Testis (tissue), 2 donors: Measurements from ENCODE around the gene NELFCD.
"Not testable (repeated sequence)": the region's sequence is repeated elsewhere in the genome, so short reads cannot be mapped to it uniquely, and the experiment has no call there.

Experiments
- CTCF ChIP-seq, 3 experiments: fragments of 450-650 bp in 2 of 3; fragments of 200-600 bp in 1 of 3; sonication (generic) in 1 of 3; IDR thresholded peaks; one replicate each; pipeline ENCODE4 v1.5.1; 2016 to 2019; ENCODE audit warnings: antibody characterized with exemption in 3 of 3, mild to moderate bottlenecking in 2 of 3, moderate library complexity in 1 of 3
- POLR2A ChIP-seq: fragments of 450-650 bp; IDR thresholded peaks from one replicate; pipeline ENCODE4 v1.6.1; 2017; ENCODE audit warnings: antibody characterized with exemption, mild to moderate bottlenecking, moderate library complexity

- TF ChIP-seq POLR2A; CTCF (IDR thresholded peaks at IDR 0.05): not testable (repeated sequence)
These were observed 30.8 kb downstream of the NELFCD start for GRCh38 chr20:59011874-59012157.
